ENCODE measurements around the gene CLDN16. TPM values are rescaled to one million over a fixed set of nuclear protein-coding genes. Genes with fewer than 3 reads are reported as not detected.

CLDN16 gene
- total RNA-seq, 1 donor from 2014 or later = not detected

DNA sequence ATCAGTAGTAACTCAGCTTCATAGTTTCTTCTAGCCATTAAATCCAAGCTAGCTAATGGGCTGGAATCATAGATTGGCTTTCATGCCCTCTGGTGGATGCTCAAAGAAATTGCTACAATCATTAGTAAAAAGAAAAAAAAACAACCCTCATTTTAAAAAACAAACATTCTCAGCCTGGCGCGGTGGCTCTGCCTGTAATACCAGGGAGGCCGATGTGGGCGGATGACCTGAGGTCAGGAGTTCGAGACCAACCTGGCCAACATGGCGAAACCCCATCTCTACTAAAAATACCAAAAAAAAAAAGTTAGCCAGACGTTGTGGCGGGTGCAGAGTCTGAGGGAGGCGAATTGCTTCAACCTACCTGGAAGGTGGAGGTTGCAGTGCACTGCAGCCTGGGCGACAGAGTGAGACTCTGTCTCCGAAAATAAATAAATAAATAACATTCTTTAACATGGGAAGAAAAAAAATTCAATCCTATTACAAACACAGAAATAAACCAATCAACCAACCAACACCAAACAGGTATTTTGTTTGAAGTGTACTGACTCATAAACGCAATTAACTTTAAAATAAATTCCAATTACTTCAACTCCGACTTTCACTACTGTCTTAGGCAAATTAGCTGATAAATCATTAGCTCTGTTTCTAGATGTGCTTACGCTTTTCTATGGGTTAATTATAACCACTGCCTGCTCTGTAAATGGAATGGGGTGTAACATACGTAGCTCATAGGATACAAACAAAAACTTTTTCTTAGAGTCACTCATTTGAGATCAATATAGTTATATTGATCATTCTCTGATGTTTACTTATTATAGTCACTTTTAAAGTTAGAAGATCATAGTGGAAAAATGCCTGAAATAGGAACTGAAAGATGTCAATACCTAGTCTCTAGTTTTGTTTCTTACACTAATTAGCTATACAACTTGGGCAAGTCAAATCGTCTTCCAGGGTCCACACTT lies 36.8 kb downstream of the CLDN16 start:
- no peaks in the 10 kb centered on the region for H3K27me3 Mint-ChIP-seq (ENCODE audit: unreplicated experiment)
- TF ChIP-seq, protein P1, sequence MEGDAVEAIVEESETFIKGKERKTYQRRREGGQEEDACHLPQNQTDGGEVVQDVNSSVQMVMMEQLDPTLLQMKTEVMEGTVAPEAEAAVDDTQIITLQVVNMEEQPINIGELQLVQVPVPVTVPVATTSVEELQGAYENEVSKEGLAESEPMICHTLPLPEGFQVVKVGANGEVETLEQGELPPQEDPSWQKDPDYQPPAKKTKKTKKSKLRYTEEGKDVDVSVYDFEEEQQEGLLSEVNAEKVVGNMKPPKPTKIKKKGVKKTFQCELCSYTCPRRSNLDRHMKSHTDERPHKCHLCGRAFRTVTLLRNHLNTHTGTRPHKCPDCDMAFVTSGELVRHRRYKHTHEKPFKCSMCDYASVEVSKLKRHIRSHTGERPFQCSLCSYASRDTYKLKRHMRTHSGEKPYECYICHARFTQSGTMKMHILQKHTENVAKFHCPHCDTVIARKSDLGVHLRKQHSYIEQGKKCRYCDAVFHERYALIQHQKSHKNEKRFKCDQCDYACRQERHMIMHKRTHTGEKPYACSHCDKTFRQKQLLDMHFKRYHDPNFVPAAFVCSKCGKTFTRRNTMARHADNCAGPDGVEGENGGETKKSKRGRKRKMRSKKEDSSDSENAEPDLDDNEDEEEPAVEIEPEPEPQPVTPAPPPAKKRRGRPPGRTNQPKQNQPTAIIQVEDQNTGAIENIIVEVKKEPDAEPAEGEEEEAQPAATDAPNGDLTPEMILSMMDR (IDR thresholded peaks at IDR 0.05; ENCODE audit: partially characterized antibody, unreplicated experiment) = peak; percentile 81
- H3K9me3 Mint-ChIP-seq (ENCODE audit: unreplicated experiment) = peaks cover 2% of the 10 kb centered on the region
- H3K4me1 Mint-ChIP-seq (ENCODE audit: low read depth, unreplicated experiment) = no peaks in the 10 kb centered on the region
- H3K27ac Mint-ChIP-seq (ENCODE audit: unreplicated experiment) = no peak overlapping the region
- no peak overlapping the region for H3K4me3 Mint-ChIP-seq (ENCODE audit: unreplicated experiment)
- H3K36me3 Mint-ChIP-seq (ENCODE audit: unreplicated experiment) = no peaks in the 10 kb centered on the region
- peak; percentile 32 for DNase-seq

DNA sequence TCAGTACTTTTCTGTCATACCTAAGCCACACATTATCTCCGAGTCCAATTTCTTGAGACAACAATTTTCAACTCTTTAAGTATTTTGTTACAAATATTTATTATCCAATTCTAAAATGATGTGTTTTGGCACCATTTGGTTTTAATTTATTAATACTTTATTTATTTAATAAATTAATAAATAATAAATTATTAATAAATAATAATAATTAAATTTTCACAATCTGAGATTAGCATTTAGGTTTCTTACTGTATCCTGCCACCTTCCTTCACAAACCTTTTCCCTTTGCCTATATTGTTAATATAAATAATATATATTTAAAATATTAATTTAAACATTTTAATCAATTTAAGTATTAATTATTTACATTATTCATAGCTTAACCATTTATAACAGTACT lies 37.9 kb downstream of the CLDN16 start:
- Mint-ChIP-seq H3K27me3 (ENCODE audit: unreplicated experiment) (no peaks in the 10 kb centered on the region), H3K4me1 (ENCODE audit: low read depth, unreplicated experiment) (no peaks in the 10 kb centered on the region), H3K4me3 (ENCODE audit: unreplicated experiment) (no peak overlapping the region), H3K36me3 (ENCODE audit: unreplicated experiment) (no peaks in the 10 kb centered on the region), H3K9me3 (ENCODE audit: unreplicated experiment) (peaks cover 2% of the 10 kb centered on the region), H3K27ac (ENCODE audit: unreplicated experiment) (no peak overlapping the region)
- TF ChIP-seq, protein P1 (IDR thresholded peaks at IDR 0.05; ENCODE audit: partially characterized antibody, unreplicated experiment) = no peak
- DNase-seq = no peak

DNA sequence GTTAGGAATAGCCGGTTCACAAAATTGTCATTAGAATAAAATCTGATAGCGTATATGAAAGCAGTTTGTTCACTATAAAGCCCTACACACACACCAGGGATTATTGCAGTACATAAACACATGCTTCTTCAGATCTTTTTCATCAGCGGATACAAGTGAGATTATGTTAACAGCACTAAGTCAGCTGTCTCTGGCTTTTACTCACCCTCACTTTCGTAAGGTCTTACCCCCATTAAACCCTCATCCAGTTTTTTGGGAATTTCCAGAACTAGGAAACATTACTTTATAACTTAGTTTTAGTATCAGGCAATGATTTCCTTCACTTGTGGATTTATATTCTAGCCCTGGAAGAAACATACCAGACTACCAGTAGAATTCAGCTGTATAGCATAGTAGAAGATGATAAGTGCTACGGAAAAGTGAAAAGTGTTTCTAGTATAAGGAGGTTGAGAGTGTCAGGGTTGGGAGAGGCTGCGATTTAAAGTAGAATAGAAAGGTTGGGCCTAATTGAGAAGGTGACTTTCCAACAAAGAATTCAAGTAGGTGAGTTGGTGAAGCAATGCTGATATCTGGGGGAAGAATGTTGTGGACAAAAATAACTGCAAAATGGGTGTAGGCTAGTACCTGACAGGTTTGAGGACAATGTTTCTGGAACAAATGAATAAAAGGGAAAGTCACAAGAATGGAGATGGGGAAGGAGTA lies 39.0 kb downstream of the CLDN16 start:
- peaks cover 2% of the 10 kb centered on the region for H3K9me3 Mint-ChIP-seq (ENCODE audit: unreplicated experiment)
- no peak overlapping the region for H3K27ac Mint-ChIP-seq (ENCODE audit: unreplicated experiment)
- no peaks in the 10 kb centered on the region for H3K27me3 Mint-ChIP-seq (ENCODE audit: unreplicated experiment)
- no peak overlapping the region for H3K4me3 Mint-ChIP-seq (ENCODE audit: unreplicated experiment)
- no peaks in the 10 kb centered on the region for H3K4me1 Mint-ChIP-seq (ENCODE audit: low read depth, unreplicated experiment)
- TF ChIP-seq, protein P1 (IDR thresholded peaks at IDR 0.05; ENCODE audit: partially characterized antibody, unreplicated experiment) = no peak
- no peak for DNase-seq
- H3K36me3 Mint-ChIP-seq (ENCODE audit: unreplicated experiment) = no peaks in the 10 kb centered on the region

DNA sequence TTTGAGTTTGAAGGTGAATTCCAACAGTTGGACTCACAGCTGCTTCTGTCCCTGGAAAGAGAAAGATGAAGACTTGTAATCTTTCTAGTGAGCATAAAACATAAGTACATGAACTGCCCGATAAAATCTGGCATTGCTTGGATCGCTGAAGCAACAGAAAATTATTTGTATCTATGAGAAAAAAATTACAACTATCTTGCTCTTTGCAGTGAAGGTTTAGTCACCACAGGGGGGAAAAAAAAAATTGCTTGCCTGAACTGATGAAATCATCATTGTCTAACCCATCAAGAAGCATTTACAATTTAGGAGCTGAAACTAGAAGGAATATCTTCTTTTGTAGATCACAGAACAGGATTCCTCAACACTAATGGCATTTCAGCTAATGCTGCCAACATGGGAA lies 41.7 kb downstream of the CLDN16 start:
- Mint-ChIP-seq H3K4me1 (ENCODE audit: low read depth, unreplicated experiment) (no peaks in the 10 kb centered on the region), H3K36me3 (ENCODE audit: unreplicated experiment) (no peaks in the 10 kb centered on the region), H3K4me3 (ENCODE audit: unreplicated experiment) (no peak overlapping the region), H3K27me3 (ENCODE audit: unreplicated experiment) (no peaks in the 10 kb centered on the region), H3K9me3 (ENCODE audit: unreplicated experiment) (no peaks in the 10 kb centered on the region), H3K27ac (ENCODE audit: unreplicated experiment) (no peak overlapping the region)
- TF ChIP-seq, protein P1 (IDR thresholded peaks at IDR 0.05; ENCODE audit: partially characterized antibody, unreplicated experiment) = no peak
- no peak for DNase-seq
